ENCODE results near the gene SRPK3.

DNA sequence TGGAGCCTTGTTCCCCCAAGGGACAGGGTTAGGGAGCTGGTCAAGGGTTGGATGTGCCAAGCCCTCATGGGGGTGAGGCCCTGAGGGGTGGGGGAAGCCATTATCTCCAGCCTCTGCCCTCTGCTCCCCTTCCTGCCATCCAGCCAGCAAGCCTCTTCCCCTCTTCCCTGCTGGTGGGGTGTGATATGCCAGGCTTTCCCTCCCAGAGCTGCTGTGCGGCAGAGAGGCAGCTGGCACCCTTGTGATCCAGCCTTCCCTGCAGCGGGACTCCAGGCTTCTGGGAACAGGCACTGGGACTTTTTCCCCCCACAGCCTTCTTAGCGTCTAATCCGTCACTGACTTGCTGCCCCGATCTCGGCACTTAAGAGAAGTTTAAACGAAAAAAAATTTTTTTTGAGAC lies 19.9 kb downstream of the SRPK3 start:
- TF ChIP-seq, protein P1, sequence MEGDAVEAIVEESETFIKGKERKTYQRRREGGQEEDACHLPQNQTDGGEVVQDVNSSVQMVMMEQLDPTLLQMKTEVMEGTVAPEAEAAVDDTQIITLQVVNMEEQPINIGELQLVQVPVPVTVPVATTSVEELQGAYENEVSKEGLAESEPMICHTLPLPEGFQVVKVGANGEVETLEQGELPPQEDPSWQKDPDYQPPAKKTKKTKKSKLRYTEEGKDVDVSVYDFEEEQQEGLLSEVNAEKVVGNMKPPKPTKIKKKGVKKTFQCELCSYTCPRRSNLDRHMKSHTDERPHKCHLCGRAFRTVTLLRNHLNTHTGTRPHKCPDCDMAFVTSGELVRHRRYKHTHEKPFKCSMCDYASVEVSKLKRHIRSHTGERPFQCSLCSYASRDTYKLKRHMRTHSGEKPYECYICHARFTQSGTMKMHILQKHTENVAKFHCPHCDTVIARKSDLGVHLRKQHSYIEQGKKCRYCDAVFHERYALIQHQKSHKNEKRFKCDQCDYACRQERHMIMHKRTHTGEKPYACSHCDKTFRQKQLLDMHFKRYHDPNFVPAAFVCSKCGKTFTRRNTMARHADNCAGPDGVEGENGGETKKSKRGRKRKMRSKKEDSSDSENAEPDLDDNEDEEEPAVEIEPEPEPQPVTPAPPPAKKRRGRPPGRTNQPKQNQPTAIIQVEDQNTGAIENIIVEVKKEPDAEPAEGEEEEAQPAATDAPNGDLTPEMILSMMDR (IDR thresholded peaks at IDR 0.05; ENCODE audit: low read depth, low read length, poor library complexity, severe bottlenecking) = no peak
- no peak for TF ChIP-seq EZH2phosphoT487 (IDR thresholded peaks at IDR 0.05; ENCODE audit: borderline replicate concordance, low read length)
